PC-3 (cell line): ENCODE measurements around the gene SRGAP3. TPM values are rescaled to one million over a fixed set of nuclear protein-coding genes. Genes with fewer than 3 reads are reported as not detected.

ENCODE experiments used
- ATAC-seq: fragments of 200-7000 bp; cut with Tn5 transposase; 2 replicates; pipeline ENCODE4 v1.9.1; 2020; ENCODE audit warnings: mild to moderate bottlenecking, moderate library complexity
- BruUV-seq: library from RNA; stranded (reverse); fragments of 400-500 nt; replicated peaks from 2 replicates; lab custom pipeline; 2021; lab: Mats Ljungman, UMichigan
- CTCF ChIA-PET: fragments of 300-600 bp; sonication (Branson Sonifier 250); formaldehyde crosslinking; loops from one replicate; lab custom pipeline; 2022; ENCODE audit warnings: antibody characterized with exemption; lab: Charles Lee
- POLR2A ChIA-PET: fragments of 300-600 bp; sonication (Branson Sonifier 250); formaldehyde crosslinking; loops from one replicate; lab custom pipeline; 2022; ENCODE audit warnings: antibody characterized with exemption; ENCODE audit not compliant: unreplicated experiment; lab: Charles Lee
- DNase-seq: peaks from one replicate; pipeline ENCODE4 v3.0.0-alpha.2; 2015
- H2AFZ ChIP-seq: fragments of 300-600 bp; sonication (generic); 2 replicates; pipeline ENCODE4 v1.6.0; 2016; ENCODE audit warnings: antibody characterized with exemption, low read length
- H3F3A ChIP-seq: fragments of 300-600 bp; sonication (generic); one replicate; pipeline ENCODE4 v1.6.0; 2017; ENCODE audit warnings: antibody characterized with exemption, low read length, control low read depth, mild to moderate bottlenecking; ENCODE audit not compliant: unreplicated experiment
- H3K27ac ChIP-seq: fragments of 300-600 bp; sonication (generic); 2 replicates; pipeline ENCODE4 v1.5.1; 2016; ENCODE audit warnings: mild to moderate bottlenecking, low read length
- H3K27me3 ChIP-seq: fragments of 300-600 bp; sonication (generic); 2 replicates; pipeline ENCODE4 v1.6.1; 2016; ENCODE audit warnings: low read length, mixed read lengths
- H3K36me3 ChIP-seq: fragments of 300-600 bp; sonication (generic); 2 replicates; pipeline ENCODE4 v1.6.1; 2016; ENCODE audit warnings: low read depth, mixed run types, low read length, mixed read lengths
- H3K4me1 ChIP-seq: fragments of 300-600 bp; sonication (generic); 2 replicates; pipeline ENCODE4 v1.5.1; 2016; ENCODE audit warnings: low read length; ENCODE audit not compliant: insufficient read depth
- H3K4me2 ChIP-seq: fragments of 300-600 bp; sonication (generic); 2 replicates; pipeline ENCODE4 v1.6.0; 2016; ENCODE audit warnings: low read length
- H3K4me3 ChIP-seq: fragments of 300-600 bp; sonication (generic); 2 replicates; pipeline ENCODE4 v1.5.1; 2016; ENCODE audit warnings: mild to moderate bottlenecking, low read length, mixed read lengths
- H3K79me2 ChIP-seq: fragments of 300-600 bp; sonication (generic); 2 replicates; pipeline ENCODE4 v1.6.1; 2017; ENCODE audit warnings: low read length, mixed read lengths
- H3K9ac ChIP-seq: fragments of 300-600 bp; sonication (generic); 2 replicates; pipeline ENCODE4 v1.6.0; 2016; ENCODE audit warnings: mild to moderate bottlenecking, low read length
- H3K9me2 ChIP-seq: fragments of 300-600 bp; sonication (generic); replicated peaks from 2 replicates; pipeline ENCODE4 v1.6.1; 2016; ENCODE audit warnings: mixed run types, low read length, mixed read lengths
- H3K9me3 ChIP-seq: fragments of 300-600 bp; sonication (generic); 2 replicates; pipeline ENCODE4 v1.6.1; 2016; ENCODE audit warnings: low read length, mixed read lengths
- H4K20me1 ChIP-seq: fragments of 300-600 bp; sonication (generic); 2 replicates; pipeline ENCODE4 v1.6.1; 2016; ENCODE audit warnings: low read length, mixed read lengths
- EZH2 ChIP-seq: fragments of 300-600 bp; sonication (generic); IDR thresholded peaks from one replicate; pipeline ENCODE4 v1.6.1; 2017; ENCODE audit warnings: antibody characterized with exemption, mild to moderate bottlenecking, low read length; ENCODE audit not compliant: unreplicated experiment
- EZH2phosphoT487 ChIP-seq: fragments of 300-600 bp; sonication (generic); IDR thresholded peaks from 2 replicates; pipeline ENCODE4 v1.6.1; 2018; ENCODE audit warnings: mild to moderate bottlenecking, antibody characterized with exemption, low read length, borderline replicate concordance
- intact Hi-C: fragments of 100-400 bp; cut with micrococcal nuclease; formaldehyde crosslinking; loops from 2 replicates; pipeline ENCODE4 v1.9.0; 2023
- total RNA-seq: library from RNA; depleted of rRNA; stranded (reverse); fragments of >200 nt; gene quantifications from 2 replicates; pipeline ENCODE4 v1.2.3, GENCODE V29; 2014
- TF ChIP-seq, protein P1 (sequence below): fragments of 300-600 bp; sonication (generic); conservative IDR thresholded peaks from 2 replicates; pipeline ENCODE4 v1.5.1; 2017; ENCODE audit warnings: antibody characterized with exemption, low read depth, mild to moderate bottlenecking, low read length

SRGAP3 gene
- total RNA-seq, 1 experiment from 2014 or later = 7.5 TPM

DNA sequence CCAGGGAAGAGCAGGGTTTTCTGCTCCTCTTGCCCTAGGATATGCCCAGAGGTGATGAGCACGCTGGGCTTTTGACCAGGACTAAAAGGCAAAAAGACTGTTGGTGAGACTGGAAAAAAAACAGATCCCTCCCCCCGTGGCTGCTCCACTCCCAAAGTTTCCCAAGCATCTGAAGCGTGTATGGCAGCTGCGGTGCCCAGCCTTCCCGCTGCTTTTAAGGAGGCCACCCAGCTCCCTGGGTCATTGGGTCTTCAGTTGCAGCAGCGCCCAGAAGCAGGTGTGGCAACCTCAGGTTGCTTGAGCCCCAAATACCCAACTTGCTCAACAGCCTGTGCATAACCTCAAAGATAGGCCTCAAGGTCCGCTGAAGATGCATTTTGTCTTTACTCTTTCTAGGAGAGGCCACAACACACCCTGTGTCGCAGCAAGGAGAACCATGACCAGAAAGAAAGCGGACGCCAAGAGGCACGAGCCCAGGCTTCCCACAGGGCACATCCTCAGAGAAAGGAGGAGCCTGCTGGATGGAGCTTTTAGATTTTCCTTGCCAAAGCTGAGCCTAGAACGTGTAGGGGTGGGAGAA lies 2.0 kb downstream of the SRGAP3 start:
- BruUV-seq = no TSS peak

DNA sequence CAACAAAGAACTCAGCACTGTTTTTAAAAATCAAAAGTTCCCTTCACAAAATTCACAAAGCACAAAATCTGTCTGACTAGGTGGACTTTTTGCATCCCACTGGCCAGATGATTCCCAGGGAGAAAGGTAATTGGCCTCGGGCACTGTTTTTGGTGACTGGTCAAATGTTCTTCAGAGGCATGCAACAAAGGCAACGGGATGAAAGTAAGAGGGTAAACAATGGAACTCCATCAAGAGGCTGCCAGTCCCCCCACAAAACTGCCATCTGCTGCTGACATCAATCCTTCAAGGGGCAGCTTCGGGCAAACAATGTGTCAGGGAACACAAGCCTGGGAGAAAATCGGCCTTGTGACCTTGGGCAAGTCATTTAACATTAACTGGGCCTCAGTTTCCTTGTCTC lies 3.3 kb downstream of the SRGAP3 start:
- POLR2A ChIA-PET = no interaction called here
- Histone ChIP-seq H3K9me3 (no peaks in the 10 kb centered on the region), H3F3A (no peaks in the 10 kb centered on the region), H2AFZ (no peak overlapping the region), H3K27ac (no peak overlapping the region), H3K79me2 (no peaks in the 10 kb centered on the region), H4K20me1 (0 out of 2 replicates have a peak, but pooled peaks cover 3% of the 10 kb centered on the region), H3K4me1 (peaks cover 27% of the 10 kb centered on the region), H3K4me3 (no peak overlapping the region), H3K9ac (no peak overlapping the region), H3K4me2 (no peak overlapping the region), H3K27me3 (no peaks in the 10 kb centered on the region), H3K9me2 (no peaks in the 10 kb centered on the region), H3K36me3 (no peaks in the 10 kb centered on the region)
- BruUV-seq = no TSS peak
- no peak for ATAC-seq
- DNase-seq = no peak
- TF ChIP-seq, protein P1, sequence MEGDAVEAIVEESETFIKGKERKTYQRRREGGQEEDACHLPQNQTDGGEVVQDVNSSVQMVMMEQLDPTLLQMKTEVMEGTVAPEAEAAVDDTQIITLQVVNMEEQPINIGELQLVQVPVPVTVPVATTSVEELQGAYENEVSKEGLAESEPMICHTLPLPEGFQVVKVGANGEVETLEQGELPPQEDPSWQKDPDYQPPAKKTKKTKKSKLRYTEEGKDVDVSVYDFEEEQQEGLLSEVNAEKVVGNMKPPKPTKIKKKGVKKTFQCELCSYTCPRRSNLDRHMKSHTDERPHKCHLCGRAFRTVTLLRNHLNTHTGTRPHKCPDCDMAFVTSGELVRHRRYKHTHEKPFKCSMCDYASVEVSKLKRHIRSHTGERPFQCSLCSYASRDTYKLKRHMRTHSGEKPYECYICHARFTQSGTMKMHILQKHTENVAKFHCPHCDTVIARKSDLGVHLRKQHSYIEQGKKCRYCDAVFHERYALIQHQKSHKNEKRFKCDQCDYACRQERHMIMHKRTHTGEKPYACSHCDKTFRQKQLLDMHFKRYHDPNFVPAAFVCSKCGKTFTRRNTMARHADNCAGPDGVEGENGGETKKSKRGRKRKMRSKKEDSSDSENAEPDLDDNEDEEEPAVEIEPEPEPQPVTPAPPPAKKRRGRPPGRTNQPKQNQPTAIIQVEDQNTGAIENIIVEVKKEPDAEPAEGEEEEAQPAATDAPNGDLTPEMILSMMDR = no peak
- no peak for TF ChIP-seq EZH2
- no peak for TF ChIP-seq EZH2phosphoT487
- intact Hi-C loops = loop anchor here (5.0 kb wide), 2 partner anchors 106 to 179 kb away; no protein-coding TSS in a partner anchor
- CTCF ChIA-PET = no interaction called here

More for the DNA sequence above, 2.0 kb downstream of the SRGAP3 start:
- H3K79me2 ChIP-seq = no peaks in the 10 kb centered on the region
- peak overlapping the region; percentile 94 for H3K4me2 ChIP-seq
- no peaks in the 10 kb centered on the region for H3K9me2 ChIP-seq
- TF ChIP-seq EZH2phosphoT487 = no peak
- no peak for TF ChIP-seq EZH2
- TF ChIP-seq, protein P1 = no peak
- H3K27me3 ChIP-seq = no peaks in the 10 kb centered on the region
- peak overlapping the region; percentile 80 for H2AFZ ChIP-seq
- ATAC-seq = no peak
- no peaks in the 10 kb centered on the region for H3K36me3 ChIP-seq
- no peak for DNase-seq
- H3K4me3 ChIP-seq = peak overlapping the region; percentile 77
- ChIA-PET CTCF (interaction anchor here (2.7 kb wide), 1 partner anchor 55 kb away, joined by 16 read pairs; no protein-coding TSS in a partner anchor), POLR2A (no interaction called here)
- intact Hi-C loops = loop anchor here (5.0 kb wide), 2 partner anchors 105 to 180 kb away; no protein-coding TSS in a partner anchor
- no peaks in the 10 kb centered on the region for H3F3A ChIP-seq
- no peak overlapping the region for H3K9ac ChIP-seq
- 0 out of 2 replicates have a peak, but pooled peaks cover 3% of the 10 kb centered on the region for H4K20me1 ChIP-seq
- peaks cover 31% of the 10 kb centered on the region for H3K4me1 ChIP-seq
- H3K27ac ChIP-seq = no peak overlapping the region
- no peaks in the 10 kb centered on the region for H3K9me3 ChIP-seq

DNA sequence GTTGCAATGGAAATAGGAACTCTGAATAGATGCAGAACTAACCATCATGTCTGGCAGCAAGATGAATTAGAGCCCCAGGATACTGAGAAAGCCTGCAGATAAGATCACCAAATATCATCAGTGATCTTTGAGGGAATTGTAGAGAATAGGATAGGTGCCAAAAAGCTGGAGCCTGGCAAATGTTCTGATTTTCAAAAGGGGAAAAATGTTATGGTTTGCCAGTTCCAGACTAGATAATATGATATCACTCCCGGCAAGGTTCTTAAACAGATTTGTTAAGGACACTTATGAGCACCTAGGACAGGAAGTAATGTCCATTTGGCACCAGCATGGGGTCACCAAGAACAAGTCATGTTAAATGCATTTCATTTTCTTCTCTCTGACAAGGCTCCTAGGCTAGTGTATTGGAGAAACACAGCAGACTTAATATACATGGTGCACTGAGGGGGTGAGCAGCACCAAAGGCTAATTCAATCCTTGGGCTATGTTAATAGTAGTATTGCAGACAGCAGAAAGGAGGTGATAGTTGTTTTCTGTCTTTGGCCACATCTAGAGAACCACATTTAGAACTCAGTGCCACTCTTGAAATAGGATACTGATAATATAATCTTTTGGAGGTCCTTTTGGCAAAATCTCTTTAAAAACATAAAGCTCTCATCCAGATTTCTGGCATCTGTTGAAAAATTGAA lies 4.8 kb downstream of the SRGAP3 start:
- Histone ChIP-seq H3K4me1 (peaks cover 16% of the 10 kb centered on the region), H3F3A (no peaks in the 10 kb centered on the region), H3K9me2 (no peaks in the 10 kb centered on the region), H3K27ac (no peak overlapping the region), H2AFZ (no peak overlapping the region), H3K36me3 (no peaks in the 10 kb centered on the region), H3K9me3 (no peaks in the 10 kb centered on the region), H3K79me2 (no peaks in the 10 kb centered on the region), H3K9ac (no peak overlapping the region), H3K27me3 (no peaks in the 10 kb centered on the region), H4K20me1 (0 out of 2 replicates have a peak, but pooled peaks cover 3% of the 10 kb centered on the region), H3K4me2 (no peak overlapping the region), H3K4me3 (no peak overlapping the region)
- ATAC-seq (no peak), DNase-seq (no peak)
- no TSS peak for BruUV-seq
- intact Hi-C loops = loop anchor here (5.0 kb wide), 2 partner anchors 108 to 177 kb away; no protein-coding TSS in a partner anchor
- ChIA-PET POLR2A (no interaction called here), CTCF (no interaction called here)
- no peak for TF ChIP-seq EZH2phosphoT487
- TF ChIP-seq, protein P1 = no peak
- TF ChIP-seq EZH2 = no peak
